A549 (cell line): Measurements from ENCODE around the gene MX2. TPM values are rescaled to one million over a fixed set of nuclear protein-coding genes. Genes with fewer than 3 reads are reported as not detected.

Experiments used
- ATAC-seq, 2 experiments: fragments of 200-7000 bp in 1 of 2; fragments of >200 bp in 1 of 2; cut with Nextera tagmentation in 1 of 2; cut with Tn5 transposase in 1 of 2; 3 replicates each; pipeline versions ENCODE4 v1.8.0 to v1.9.1; 2018 to 2020; ENCODE audit warnings: mild to moderate bottlenecking in 1 of 2, moderate library complexity in 1 of 2
- CTCF ChIA-PET: fragments of 300-600 bp; sonication (Branson Sonifier 250); formaldehyde crosslinking; extraction: SDS; loops from one replicate; lab custom pipeline; 2021; ENCODE audit warnings: antibody characterized with exemption, inconsistent platforms; lab: Yijun Ruan, JAX
- POLR2A ChIA-PET: fragments of 350-600 bp; formaldehyde crosslinking; extraction: SDS; loops from one replicate; lab custom pipeline; 2021; ENCODE audit warnings: antibody characterized with exemption, inconsistent platforms; lab: Yijun Ruan, JAX
- DNase-seq, 2 experiments: peaks; one replicate each; pipeline versions ENCODE4 v3.0.0 to v3.0.0-alpha.2; 2011 to 2016; ENCODE audit warnings: low read depth in 1 of 2, low spot score in 1 of 2
- FAIRE-seq: peaks from 2 replicates; lab custom pipeline; 2011; peaks lifted over from hg19 to GRCh38; lab: Jason Lieb, UNC
- H3K27ac ChIP-seq, 2 experiments: fragments of >200 bp; sonication (Bioruptor Twin); formaldehyde crosslinking; 3 replicates each; pipeline ENCODE4 v1.5.1; 2016 to 2017
- H3K4me1 ChIP-seq: fragments of >200 bp; sonication (Bioruptor Twin); formaldehyde crosslinking; 3 replicates; pipeline ENCODE4 v1.6.1; 2016
- H3K4me2 ChIP-seq: fragments of >200 bp; sonication (Bioruptor Twin); formaldehyde crosslinking; 3 replicates; pipeline ENCODE4 v1.6.1; 2016
- H3K4me3 ChIP-seq: fragments of >200 bp; sonication (Bioruptor Twin); formaldehyde crosslinking; 3 replicates; pipeline ENCODE4 v1.5.1; 2016
- H3K9me3 ChIP-seq: fragments of >200 bp; sonication (Bioruptor Twin); formaldehyde crosslinking; 3 replicates; pipeline ENCODE4 v1.6.1; 2016
- ATOH8 ChIP-seq: fragments of 250-450 bp; sonication (Bioruptor Pico); IDR thresholded peaks from 2 replicates; pipeline ENCODE4 v1.5.0; 2020; ENCODE audit warnings: low read depth, mild to moderate bottlenecking, moderate library complexity
- BHLHE40 ChIP-seq: IDR thresholded peaks from 2 replicates; pipeline ENCODE4 v1.6.1; 2012; ENCODE audit warnings: low read depth, low read length, inconsistent platforms
- CBX2 ChIP-seq: fragments of 200-600 bp; sonication (generic); IDR thresholded peaks from 2 replicates; pipeline ENCODE4 v1.6.1; 2016; ENCODE audit warnings: low read depth, mild to moderate bottlenecking, borderline replicate concordance
- CHD4 ChIP-seq: fragments of 200-600 bp; sonication (generic); IDR thresholded peaks from 2 replicates; pipeline ENCODE4 v1.6.1; 2016; ENCODE audit warnings: antibody characterized with exemption, mild to moderate bottlenecking, borderline replicate concordance
- CTCF ChIP-seq: fragments of >200 bp; sonication (Bioruptor Twin); formaldehyde crosslinking; IDR thresholded peaks from 3 replicates; pipeline ENCODE4 v1.5.1; 2016
- EP300 ChIP-seq, 2 experiments: fragments of >200 bp; sonication (Bioruptor Twin); formaldehyde crosslinking; IDR thresholded peaks; 2 replicates in 1 of 2; 3 replicates in 1 of 2; pipeline ENCODE4 v1.6.1; 2016 to 2017
- FOSL2 ChIP-seq, 2 experiments: fragments of 450-650 bp in 1 of 2; fragments of >200 bp in 1 of 2; sonication (Bioruptor Twin) in 1 of 2; formaldehyde crosslinking; IDR thresholded peaks; 2 replicates each; pipeline versions ENCODE4 v1.5.0 to v1.6.1; 2016 to 2020; ENCODE audit warnings: mild to moderate bottlenecking in 1 of 2, moderate library complexity in 1 of 2
- FOXS1 ChIP-seq: fragments of 250-450 bp; sonication (Bioruptor Pico); IDR thresholded peaks from 2 replicates; pipeline ENCODE4 v1.5.0; 2020; ENCODE audit warnings: mild to moderate bottlenecking, moderate library complexity
- HDAC2 ChIP-seq: fragments of 200-600 bp; sonication (generic); IDR thresholded peaks from 2 replicates; pipeline ENCODE4 v1.6.1; 2016
- HES2 ChIP-seq: fragments of >200 bp; sonication (Bioruptor Twin); formaldehyde crosslinking; IDR thresholded peaks from 2 replicates; pipeline ENCODE4 v1.6.1; 2016
- HEYL ChIP-seq: fragments of 250-450 bp; sonication (Bioruptor Pico); IDR thresholded peaks from 2 replicates; pipeline ENCODE4 v1.8.0; 2021; ENCODE audit warnings: mild to moderate bottlenecking, moderate library complexity
- HMGXB4 ChIP-seq: fragments of 250-450 bp; sonication (Bioruptor Pico); IDR thresholded peaks from 2 replicates; pipeline ENCODE4 v1.5.0; 2021; ENCODE audit warnings: mild to moderate bottlenecking, moderate library complexity, borderline replicate concordance
- HOXB5 ChIP-seq: fragments of 250-450 bp; sonication (Bioruptor Pico); IDR thresholded peaks from 2 replicates; pipeline ENCODE4 v1.5.0; 2020; ENCODE audit warnings: mild to moderate bottlenecking, moderate library complexity
- JUNB ChIP-seq: fragments of >200 bp; sonication (Bioruptor Twin); formaldehyde crosslinking; IDR thresholded peaks from 2 replicates; pipeline ENCODE4 v1.6.1; 2016
- KDM5A ChIP-seq: fragments of 200-600 bp; sonication (generic); IDR thresholded peaks from 2 replicates; pipeline ENCODE4 v1.6.1; 2016; ENCODE audit warnings: antibody characterized with exemption, mild to moderate bottlenecking
- MAX ChIP-seq: IDR thresholded peaks from 2 replicates; pipeline ENCODE4 v1.6.1; 2012
- MAZ ChIP-seq: fragments of 150-350 bp; IDR thresholded peaks from 2 replicates; pipeline ENCODE4 v1.6.1; 2014; ENCODE audit warnings: antibody characterized with exemption, low read depth, low read length, borderline replicate concordance
- MYC ChIP-seq: IDR thresholded peaks from 2 replicates; pipeline ENCODE4 v1.6.1; 2012; ENCODE audit warnings: mild to moderate bottlenecking, inconsistent platforms, low read length, improper control_type of control experiment, borderline replicate concordance
- NFE2L2 ChIP-seq: fragments of 150-350 bp; conservative IDR thresholded peaks from 2 replicates; pipeline ENCODE4 v1.6.1; 2014; ENCODE audit warnings: low read length
- NPAS2 ChIP-seq: fragments of 250-450 bp; sonication (Bioruptor Pico); IDR thresholded peaks from 2 replicates; pipeline ENCODE4 v1.8.0; 2022; ENCODE audit warnings: mild to moderate bottlenecking, moderate library complexity, borderline replicate concordance
- POLR2A ChIP-seq: IDR thresholded peaks from 2 replicates; pipeline ENCODE4 v1.6.1; 2012; ENCODE audit warnings: mild to moderate bottlenecking, low read length
- RAD21 ChIP-seq, 2 experiments: fragments of >200 bp in 1 of 2; sonication (Bioruptor Twin) in 1 of 2; formaldehyde crosslinking in 1 of 2; IDR thresholded peaks in 1 of 2; conservative IDR thresholded peaks in 1 of 2; 2 replicates in 1 of 2; 3 replicates in 1 of 2; pipeline ENCODE4 v1.6.1; 2012 to 2018; ENCODE audit warnings: inconsistent platforms in 1 of 2
- RARB ChIP-seq: fragments of 250-450 bp; sonication (Bioruptor Pico); IDR thresholded peaks from 2 replicates; pipeline ENCODE4 v1.8.0; 2021; ENCODE audit warnings: mild to moderate bottlenecking, moderate library complexity
- RCOR1 ChIP-seq: fragments of 150-350 bp; IDR thresholded peaks from 2 replicates; pipeline ENCODE4 v1.6.1; 2014; ENCODE audit warnings: antibody characterized with exemption, low read length, low read depth
- REST ChIP-seq: fragments of 200-600 bp; sonication (generic); IDR thresholded peaks from 2 replicates; pipeline ENCODE4 v1.6.1; 2016; ENCODE audit warnings: antibody characterized with exemption, mild to moderate bottlenecking, moderate library complexity
- RFX5 ChIP-seq: fragments of 450-650 bp; IDR thresholded peaks from 2 replicates; pipeline ENCODE4 v1.7.1; 2014; ENCODE audit warnings: antibody characterized with exemption, mild to moderate bottlenecking, moderate library complexity
- RNF2 ChIP-seq: fragments of 200-600 bp; sonication (generic); IDR thresholded peaks from 2 replicates; pipeline ENCODE4 v1.6.1; 2016; ENCODE audit warnings: low read depth, mild to moderate bottlenecking, antibody characterized with exemption, moderate library complexity, borderline replicate concordance
- SREBF2 ChIP-seq: fragments of 450-650 bp; IDR thresholded peaks from 2 replicates; pipeline ENCODE4 v1.6.1; 2014; ENCODE audit warnings: mild to moderate bottlenecking, moderate library complexity
- ZNF302 ChIP-seq: fragments of 250-450 bp; sonication (Bioruptor Pico); IDR thresholded peaks from 2 replicates; pipeline ENCODE4 v1.9.0; 2021; ENCODE audit warnings: inconsistent platforms, mild to moderate bottlenecking, moderate library complexity
- WGBS: methylation state at CpG from one replicate; pipeline ENCODE4 v1.1.6; 2017; ENCODE audit errors: missing lambda C conversion rate; 5-methylcytosine and 5-hydroxymethylcytosine counted together
- polyA plus RNA-seq, 4 experiments: library from polyadenylated mRNA; depleted of rRNA in 3 of 4; stranded (reverse); fragments of >200 nt; fragmentation: RNase III in 1 of 4; extraction: RNeasy Plus Mini Kit Qiagen cat#74134 plus additional on column Dnase treatment in 1 of 4; gene quantifications; 2 replicates in 3 of 4; 3 replicates in 1 of 4; pipeline ENCODE4 v1.2.3, GENCODE V29; 2011 to 2017

MX2 gene
- polyA plus RNA-seq, 2 of the 4 experiments (the other 2 are of a cell fraction), result not detected

- no peak for TF ChIP-seq REST
- TF ChIP-seq HEYL (CRISPR knock-in tag), result no peak
- TF ChIP-seq RNF2, result no peak
- TF ChIP-seq JUNB, result no peak
- TF ChIP-seq HOXB5 (CRISPR knock-in tag), result no peak
- TF ChIP-seq KDM5A, result no peak
- TF ChIP-seq BHLHE40, result no peak
- no peak for TF ChIP-seq HES2
- no peak for TF ChIP-seq FOXS1 (CRISPR knock-in tag)
- no peak for TF ChIP-seq RCOR1
- no peak for TF ChIP-seq NPAS2 (CRISPR knock-in tag)
- no peak for TF ChIP-seq RARB (CRISPR knock-in tag)
Measured at GRCh38 chr21:41342035-41342434, 19.8 kb upstream of the MX2 start (continued).

GRCh38 chr21:41344146-41344545, 17.7 kb upstream of the MX2 start:
- no peak overlapping the region for H3K4me3 ChIP-seq
- WGBS, result 66% methylated on average over 9 of the region's 9 CpGs
- no peak for FAIRE-seq
- no peak for DNase-seq
- no peak overlapping the region for H3K4me2 ChIP-seq
- CTCF ChIA-PET, result interaction anchor here (0.8 kb wide), 1 partner anchor 24 kb away, joined by 3 read pairs; no protein-coding TSS in a partner anchor
- no peaks in the 10 kb centered on the region; the same call in 2 of the 3 replicates for H3K9me3 ChIP-seq
- no peaks in the 10 kb centered on the region for H3K4me1 ChIP-seq
- POLR2A ChIA-PET, result no interaction called here
- TF ChIP-seq FOSL2 (IDR thresholded peaks at IDR 0.05) (no peak), FOSL2 (CRISPR knock-in tag; IDR thresholded peaks at IDR 0.05) (no peak), MYC (no peak), MAX (no peak), EP300 (IDR thresholded peaks at IDR 0.05) (no peak), ZNF302 (CRISPR knock-in tag) (no peak), NFE2L2 (no peak), RFX5 (no peak), CBX2 (no peak), HMGXB4 (CRISPR knock-in tag) (no peak), ATOH8 (no peak), RAD21 (conservative IDR thresholded peaks at IDR 0.05 in 1 of 2, IDR thresholded peaks at IDR 0.05 in 1 of 2) (no peak), SREBF2 (no peak), HDAC2 (no peak), MAZ (no peak), POLR2A (no peak), CHD4 (no peak), CTCF (no peak)
- H3K27ac ChIP-seq, result no peak overlapping the region
- no peak for ATAC-seq
